HG03378 (cell line): ENCODE data around the gene MMP24OS.
"Not testable (repeated sequence)": the region's sequence is repeated elsewhere in the genome, so short reads cannot be mapped to it uniquely, and the experiment has no call there.

Experiments used
- ATAC-seq: cut with Tn5 transposase; IDR thresholded peaks from one replicate; pipeline ENCODE4 v1.9.1; 2021; ENCODE audit warnings: mild to moderate bottlenecking, moderate library complexity; ENCODE audit not compliant: unreplicated experiment

MMP24OS gene

DNA sequence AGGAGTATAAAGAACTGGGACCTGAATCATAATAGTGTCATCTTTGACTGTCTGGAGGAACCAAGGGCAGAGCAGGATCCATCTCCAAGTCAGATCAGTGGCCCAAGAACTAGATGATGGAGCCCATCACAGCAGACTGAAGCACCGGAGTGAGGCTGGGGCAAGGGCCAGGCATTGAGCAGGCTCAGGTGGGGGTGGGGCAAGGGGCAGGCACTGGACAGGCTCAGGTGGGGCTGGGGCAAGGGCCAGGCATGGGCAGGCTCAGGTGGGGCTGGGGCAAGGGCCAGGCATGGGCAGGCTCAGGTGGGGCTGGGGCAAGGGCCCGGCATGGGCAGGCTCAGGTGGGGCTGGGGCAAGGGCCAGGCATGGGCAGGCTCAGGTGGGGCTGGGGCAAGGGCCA is 25.3 kb downstream of the MMP24OS start:
- not testable (repeated sequence) for ATAC-seq

DNA sequence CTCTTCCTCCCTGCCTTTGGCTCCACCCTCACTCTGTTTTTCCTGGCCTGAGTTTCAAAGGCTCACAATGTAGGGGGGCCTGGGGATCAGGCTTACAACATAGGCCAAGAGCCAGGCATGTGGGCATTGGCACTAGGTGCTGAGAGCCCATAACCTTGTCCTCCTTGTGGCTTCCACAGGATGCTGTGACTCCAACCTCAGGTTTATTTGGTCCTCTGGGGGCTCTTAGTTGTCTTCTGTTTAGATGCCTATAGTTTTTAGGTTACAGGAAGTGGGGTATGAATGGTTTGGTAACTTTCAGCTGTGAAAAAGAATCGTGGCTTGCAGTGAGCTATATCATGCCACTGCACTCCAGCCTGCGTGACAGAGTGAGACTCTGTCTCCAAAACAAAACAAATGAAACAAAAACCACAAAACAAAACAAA is 25.9 kb downstream of the MMP24OS start:
- ATAC-seq: no peak

DNA sequence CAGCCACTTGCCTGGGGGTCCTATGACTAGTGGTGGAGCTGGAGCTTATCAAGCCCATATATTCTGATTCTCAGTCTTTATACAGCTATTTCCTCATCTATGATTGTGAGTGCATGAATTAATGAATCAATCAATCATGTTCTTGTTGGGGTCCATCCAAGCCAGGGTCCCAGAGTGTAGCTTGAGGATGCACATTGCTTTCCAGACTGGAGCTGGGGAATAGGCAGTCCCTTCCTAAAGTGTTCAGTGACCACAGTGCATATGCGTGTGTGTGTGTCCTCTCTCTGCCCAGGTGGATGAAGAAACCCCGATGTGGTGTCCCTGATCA is 26.3 kb downstream of the MMP24OS start:
- no peak for ATAC-seq

DNA sequence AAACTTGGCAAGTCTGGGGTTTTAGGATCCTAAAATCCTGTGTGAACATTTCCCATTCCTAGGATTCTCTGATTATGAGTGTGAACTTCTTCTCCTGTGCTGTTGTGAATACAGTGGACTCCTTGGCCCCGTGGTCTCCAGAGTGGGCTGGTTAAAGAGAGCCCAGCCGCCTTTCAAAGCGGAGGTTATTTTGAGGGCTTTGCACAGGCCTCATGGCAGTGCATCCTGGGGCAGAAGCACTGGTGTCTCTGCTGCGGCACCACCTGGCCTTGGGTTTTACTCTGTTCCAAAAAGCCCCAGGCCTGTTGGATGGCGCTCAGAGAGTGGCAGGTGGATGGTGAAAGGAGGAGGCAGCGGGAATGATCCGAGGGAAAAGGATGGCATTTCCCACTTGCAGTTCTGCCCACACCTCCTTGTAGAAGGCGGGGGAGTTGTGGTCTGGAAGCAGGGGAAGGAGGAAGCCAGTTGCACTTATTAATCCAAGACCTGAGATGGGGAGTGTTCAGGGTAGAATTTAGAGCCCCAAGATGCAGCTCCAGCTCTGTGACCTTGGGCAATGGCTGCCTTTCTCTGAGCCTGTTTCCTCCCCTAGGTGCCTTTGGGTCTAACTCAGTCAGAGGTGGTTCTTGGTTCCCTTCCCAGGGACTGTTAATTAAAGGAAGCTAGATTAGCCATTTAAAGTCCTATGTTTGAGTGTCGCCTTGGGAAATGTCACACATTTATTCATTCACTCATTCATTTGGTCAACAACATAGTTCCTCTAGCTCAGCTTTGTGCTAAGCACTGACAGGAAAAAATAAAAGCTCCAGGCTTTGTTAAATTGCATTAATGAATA is 29.1 kb downstream of the MMP24OS start:
- no peak for ATAC-seq

DNA sequence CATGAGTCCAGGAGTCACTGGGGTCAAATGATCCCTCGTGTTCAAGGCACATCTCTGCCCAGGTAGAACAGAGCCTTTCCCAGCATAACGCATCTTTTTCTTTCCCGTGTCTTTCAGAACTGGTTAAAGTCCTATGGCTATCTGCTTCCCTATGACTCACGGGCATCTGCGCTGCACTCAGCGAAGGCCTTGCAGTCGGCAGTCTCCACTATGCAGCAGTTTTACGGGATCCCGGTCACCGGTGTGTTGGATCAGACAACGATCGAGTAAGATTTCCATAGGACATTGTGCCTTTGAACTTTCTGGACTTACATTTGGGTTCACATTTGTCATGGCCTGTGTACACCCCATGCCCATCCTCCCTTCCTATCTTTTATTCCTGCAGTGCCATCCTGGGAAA is 31.2 kb downstream of the MMP24OS start:
- no peak for ATAC-seq

DNA sequence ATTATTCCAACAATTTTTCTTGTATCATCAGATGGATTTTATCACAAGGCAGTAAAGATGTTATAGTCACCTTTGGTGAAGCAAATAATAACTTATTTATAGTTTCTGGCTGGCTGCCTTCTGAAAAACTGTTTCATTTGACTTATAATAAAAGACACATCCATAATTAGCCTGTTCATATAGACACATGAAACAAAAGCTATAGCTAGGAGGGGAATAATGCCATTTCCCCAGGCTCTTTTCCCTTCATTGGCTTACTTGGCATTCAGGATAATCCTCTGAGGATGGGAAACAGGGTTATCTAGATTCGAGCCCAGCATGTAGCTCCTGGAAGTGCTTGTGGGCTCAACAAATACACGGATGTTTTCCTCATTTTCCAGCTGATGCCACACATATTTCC is 33.9 kb downstream of the MMP24OS start:
- ATAC-seq: no peak

DNA sequence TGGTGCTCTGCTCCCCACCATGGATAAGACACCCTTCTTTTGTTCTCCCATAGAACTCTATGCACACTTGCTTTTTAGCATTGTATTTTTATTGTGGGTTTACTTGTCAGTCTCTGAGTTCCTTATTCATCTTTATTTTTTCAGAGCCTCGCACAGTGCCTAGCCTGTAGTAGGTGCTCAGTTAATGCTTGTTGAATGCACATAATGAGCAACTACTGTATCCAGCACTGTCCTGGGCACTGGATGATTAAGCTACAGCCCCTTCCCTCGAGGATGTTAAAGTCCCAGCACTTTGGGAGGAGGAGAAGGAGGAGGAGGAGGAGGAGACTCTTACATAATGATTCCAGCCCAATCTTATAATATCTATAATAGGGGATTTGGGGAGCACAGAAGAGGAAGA is 34.6 kb downstream of the MMP24OS start:
- ATAC-seq: no peak

DNA sequence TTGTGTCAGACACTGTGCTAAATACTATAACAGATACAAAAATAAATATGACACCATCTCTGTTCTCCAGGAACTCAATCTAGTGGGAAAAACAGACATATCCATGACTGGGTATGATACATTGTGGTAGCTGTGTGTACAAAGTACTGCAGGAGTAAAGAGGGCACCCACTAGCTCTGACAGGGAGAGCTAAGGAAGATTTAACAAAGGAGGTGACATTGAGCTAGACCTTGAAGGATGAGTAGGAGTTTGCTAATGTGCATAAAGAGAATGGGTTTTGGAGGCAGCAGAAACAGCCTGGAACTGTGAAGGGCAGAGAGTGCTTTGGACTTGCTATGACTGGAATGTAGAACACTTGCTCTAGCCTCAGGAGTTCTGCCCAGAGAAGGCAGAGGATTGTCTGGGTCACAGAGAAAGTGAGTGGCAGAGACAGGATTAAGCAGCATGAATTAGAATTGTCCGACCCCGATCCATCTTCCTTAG is 37.1 kb downstream of the MMP24OS start:
- no peak for ATAC-seq

DNA sequence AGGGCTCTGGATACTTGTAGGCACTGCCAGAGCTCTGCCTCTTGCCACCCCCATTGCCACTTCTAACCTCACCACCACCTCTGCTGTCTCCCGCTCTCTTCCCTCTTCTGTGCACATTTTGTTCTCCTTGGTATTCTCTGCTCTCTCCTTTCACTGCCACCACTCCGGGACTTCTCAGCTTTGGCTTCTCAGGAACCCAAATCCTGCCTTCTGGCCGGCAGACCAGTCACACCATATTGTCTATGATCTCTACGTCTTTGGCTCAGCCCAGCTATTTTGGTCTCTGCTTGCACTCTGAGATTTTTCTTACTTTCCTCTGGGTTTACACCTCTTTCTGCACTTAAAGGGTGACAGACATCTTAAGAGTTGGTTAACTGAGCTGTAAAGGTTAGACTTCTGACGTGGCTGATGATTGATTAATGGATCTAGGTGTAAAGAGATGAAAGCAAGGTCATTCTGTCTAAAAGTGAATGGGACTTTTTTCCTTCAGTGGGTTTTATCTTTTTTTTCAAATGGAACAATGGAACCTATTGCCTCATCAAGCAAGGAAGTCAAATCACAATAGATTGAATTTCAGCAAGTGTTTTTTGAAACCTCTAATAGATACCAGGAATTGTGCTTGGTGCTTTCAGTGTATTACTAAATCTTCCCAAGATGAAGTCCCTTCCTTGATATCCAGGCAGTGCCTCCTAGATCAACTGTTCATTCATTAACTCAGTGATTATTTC is 37.7 kb downstream of the MMP24OS start:
- no peak for ATAC-seq

DNA sequence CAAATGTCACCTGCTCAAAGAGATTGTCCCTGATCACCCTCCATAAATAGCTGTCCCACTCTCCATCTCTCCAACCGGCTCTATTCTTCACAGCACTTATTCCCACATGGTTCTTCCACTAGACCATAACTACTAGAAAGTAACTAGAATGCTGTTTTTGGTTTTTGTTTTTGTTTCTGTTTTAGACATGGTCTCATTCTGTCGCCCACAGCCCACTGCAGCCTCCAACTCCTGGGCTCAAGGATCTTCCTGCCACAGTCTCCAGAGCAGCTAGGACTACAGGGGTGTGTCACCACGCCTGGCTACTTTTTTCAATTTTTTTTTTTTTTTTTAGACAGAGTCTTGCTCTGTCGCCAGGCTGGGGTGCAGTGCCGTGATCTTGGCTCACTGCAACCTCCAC is 39.2 kb downstream of the MMP24OS start:
- no peak for ATAC-seq

DNA sequence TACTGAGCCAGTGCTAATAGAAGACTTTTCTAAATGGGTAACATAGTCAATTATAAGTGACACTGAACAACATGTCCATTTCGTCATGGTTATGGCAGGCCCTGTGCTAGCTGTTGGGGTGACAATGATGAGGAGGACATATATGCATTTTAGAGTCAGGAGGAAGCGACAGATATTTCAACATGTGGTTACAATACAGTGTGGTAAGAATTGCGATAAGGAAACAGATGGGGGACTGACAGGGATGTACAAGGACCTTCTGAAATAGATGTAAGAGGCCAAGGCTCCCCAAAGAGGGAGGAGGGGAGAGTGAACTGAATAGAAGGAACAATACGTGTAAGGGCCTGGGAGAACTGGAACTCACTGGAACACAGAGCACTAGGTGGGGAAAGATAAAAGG is 39.8 kb downstream of the MMP24OS start:
- no peak for ATAC-seq

DNA sequence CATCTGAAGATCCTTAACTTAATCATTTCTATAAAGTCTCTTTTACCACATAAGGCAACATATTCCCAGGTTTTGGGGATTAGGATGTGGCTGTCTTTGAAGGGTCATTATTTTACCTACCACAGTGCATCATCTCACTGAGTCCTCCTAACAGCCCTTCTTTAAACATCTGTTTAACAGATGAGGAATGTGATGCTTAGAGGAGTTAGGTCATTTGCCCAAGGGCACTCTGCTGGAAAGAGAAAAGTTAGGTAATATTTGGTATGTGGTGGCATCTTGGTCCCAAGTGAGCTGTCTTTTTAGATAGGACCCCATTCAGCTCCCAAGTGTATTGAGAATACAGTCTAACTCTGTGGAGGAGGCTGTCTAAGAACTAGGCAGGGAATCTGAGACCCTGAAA is 40.4 kb downstream of the MMP24OS start:
- ATAC-seq: no peak

DNA sequence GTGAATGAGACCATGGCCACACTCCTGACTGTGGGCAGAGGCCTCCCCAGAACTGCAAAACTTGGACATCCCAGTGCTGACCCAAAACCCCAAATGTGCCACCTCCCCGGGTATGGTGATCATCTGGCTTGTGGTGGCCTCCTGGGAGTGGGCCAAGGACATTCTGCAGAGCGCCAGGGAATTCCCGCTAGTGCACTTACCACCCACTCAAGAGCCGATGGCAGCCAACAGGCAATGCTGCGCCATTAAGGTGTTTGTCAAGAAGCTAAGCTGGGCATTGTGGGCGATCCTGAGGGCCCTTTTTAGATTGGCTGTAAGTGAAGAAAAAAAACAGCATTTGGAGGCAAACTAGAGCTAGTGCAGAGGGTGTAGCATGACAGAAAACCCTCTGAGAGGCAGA is 42.0 kb downstream of the MMP24OS start:
- ATAC-seq: no peak

DNA sequence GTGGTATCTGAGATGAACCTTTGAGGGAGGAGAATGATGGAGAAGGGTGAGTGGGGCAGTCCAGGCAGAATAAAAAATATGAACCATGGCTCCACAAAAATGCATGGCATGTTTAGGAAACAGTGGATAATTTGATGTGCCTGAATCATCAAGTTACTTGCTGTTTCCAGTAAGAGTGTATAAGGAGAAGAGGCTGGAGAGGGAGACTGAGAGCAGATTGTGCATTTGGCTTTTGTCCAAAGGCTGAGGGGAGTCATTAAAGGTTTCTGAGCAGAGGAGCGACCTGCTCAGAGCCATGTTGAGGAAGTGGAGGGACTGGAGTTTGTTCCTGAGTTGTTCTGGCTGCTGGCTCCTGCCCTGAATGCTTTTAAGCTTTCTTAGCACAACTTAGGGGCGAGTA is 45.3 kb downstream of the MMP24OS start:
- no peak for ATAC-seq

DNA sequence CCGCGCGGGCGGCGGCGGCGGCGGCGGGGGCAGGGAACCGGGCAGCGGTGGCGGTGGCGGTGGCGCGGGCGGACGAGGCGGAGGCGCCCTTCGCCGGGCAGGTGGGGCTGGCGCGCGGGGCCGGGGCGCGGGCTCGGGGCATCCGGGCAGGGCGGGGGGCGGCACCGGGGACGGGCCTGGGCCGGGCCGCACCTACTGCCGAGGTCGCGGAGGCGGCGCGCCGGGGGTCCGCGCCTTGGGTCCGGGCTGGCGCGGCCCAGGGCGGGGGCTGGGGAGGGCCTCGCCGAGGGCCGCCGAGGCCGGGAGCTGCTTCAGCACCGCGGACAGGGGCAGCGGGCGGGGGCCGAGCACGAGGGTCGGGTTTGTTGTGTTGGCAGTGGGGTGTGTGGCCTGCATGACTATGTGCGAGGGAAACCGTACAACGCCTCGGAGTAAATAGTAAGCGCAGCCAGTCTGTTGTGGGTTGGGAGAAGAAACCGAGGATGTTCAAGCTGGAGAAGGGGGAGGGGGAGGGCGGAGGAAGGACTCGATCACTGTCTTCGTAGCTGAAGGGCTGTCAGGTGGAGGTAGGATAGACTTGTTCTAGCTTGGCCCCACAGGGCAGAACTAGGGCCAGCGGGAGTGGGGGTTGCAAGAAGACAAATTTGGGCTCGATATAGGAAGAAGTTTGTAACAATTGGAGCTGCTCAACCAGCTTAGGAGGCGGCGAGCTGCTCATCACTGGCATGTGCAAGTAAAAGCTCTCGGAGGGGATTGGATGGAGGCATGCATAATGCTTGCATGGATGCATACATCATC is 50.8 kb downstream of the MMP24OS start:
- ATAC-seq: no peak
